GM19455 (cell line): ENCODE data around the gene SEPTIN7.
A peak's percentile ranks its signal among the peaks of the same experiment; 100 is the strongest.
"Not testable (repeated sequence)": the region's sequence is repeated elsewhere in the genome, so short reads cannot be mapped to it uniquely, and the experiment has no call there.

Experiments
- ATAC-seq: cut with Tn5 transposase; IDR thresholded peaks from one replicate; pipeline ENCODE4 v1.9.1; 2021; ENCODE audit not compliant: unreplicated experiment

SEPTIN7 gene

GRCh38 chr7:35800718-35801391 lies at the start of gene SEPTIN7:
TSS of gene SEPTIN7 (plus strand) at chr7:35801057. CDS start at chr7:35801210, 153 bp downstream.
- ATAC-seq: peak; percentile 84

GRCh38 chr7:35752742-35753141 lies 48.1 kb upstream of the SEPTIN7 start:
- no peak for ATAC-seq

GRCh38 chr7:35753761-35754603 lies 46.9 kb upstream of the SEPTIN7 start:
- no peak for ATAC-seq

- ATAC-seq: no peak
Measured at GRCh38 chr7:35754741-35755140, 46.1 kb upstream of the SEPTIN7 start.

- no peak for ATAC-seq
Measured at GRCh38 chr7:35755711-35756110, 45.1 kb upstream of the SEPTIN7 start.

GRCh38 chr7:35756453-35756852 lies 44.4 kb upstream of the SEPTIN7 start:
- not testable (repeated sequence) for ATAC-seq

GRCh38 chr7:35757574-35757973 lies 43.3 kb upstream of the SEPTIN7 start:
- no peak for ATAC-seq

- no peak for ATAC-seq
Measured at GRCh38 chr7:35758421-35758820, 42.4 kb upstream of the SEPTIN7 start.

- ATAC-seq: no peak
Measured at GRCh38 chr7:35760143-35760745, 40.6 kb upstream of the SEPTIN7 start.

GRCh38 chr7:35761871-35762677 lies 38.8 kb upstream of the SEPTIN7 start:
- no peak for ATAC-seq

- no peak for ATAC-seq
Measured at GRCh38 chr7:35762781-35763180, 38.1 kb upstream of the SEPTIN7 start.

GRCh38 chr7:35768346-35768745 lies 32.5 kb upstream of the SEPTIN7 start:
- ATAC-seq: no peak

GRCh38 chr7:35771776-35772175 lies 29.1 kb upstream of the SEPTIN7 start:
- ATAC-seq: no peak

- ATAC-seq: no peak
Measured at GRCh38 chr7:35773994-35774393, 26.9 kb upstream of the SEPTIN7 start.

- no peak for ATAC-seq
Measured at GRCh38 chr7:35776686-35777085, 24.2 kb upstream of the SEPTIN7 start.

- no peak for ATAC-seq
Measured at GRCh38 chr7:35777121-35777520, 23.7 kb upstream of the SEPTIN7 start.

- ATAC-seq: no peak
Measured at GRCh38 chr7:35780070-35780469, 20.8 kb upstream of the SEPTIN7 start.

GRCh38 chr7:35781200-35781701 lies 19.6 kb upstream of the SEPTIN7 start:
- ATAC-seq: no peak

GRCh38 chr7:35781767-35782515 lies 18.9 kb upstream of the SEPTIN7 start:
- ATAC-seq: no peak

- ATAC-seq: no peak
Measured at GRCh38 chr7:35784332-35784731, 16.5 kb upstream of the SEPTIN7 start.
